Endothelial cell (in vitro differentiated cells): ENCODE measurements around the gene CALN1. TPM values are rescaled to one million over a fixed set of nuclear protein-coding genes. Genes with fewer than 3 reads are reported as not detected.

ENCODE experiments used
- DNase-seq: peaks from one replicate; pipeline ENCODE4 v3.0.0; 2021; ENCODE audit warnings: low spot score
- H3K27ac Mint-ChIP-seq: one replicate; pipeline ENCODE4 v1.8.0; 2021; ENCODE audit warnings: mixed read lengths, inconsistent platforms; ENCODE audit not compliant: unreplicated experiment
- H3K27me3 Mint-ChIP-seq: one replicate; pipeline ENCODE4 v1.8.0; 2021; ENCODE audit warnings: mild to moderate bottlenecking, moderate library complexity, mixed read lengths, inconsistent platforms; ENCODE audit not compliant: unreplicated experiment
- H3K36me3 Mint-ChIP-seq: one replicate; pipeline ENCODE4 v1.8.0; 2021; ENCODE audit warnings: mild to moderate bottlenecking, low read depth, mixed read lengths, inconsistent platforms; ENCODE audit not compliant: unreplicated experiment
- H3K4me1 Mint-ChIP-seq: one replicate; pipeline ENCODE4 v1.8.0; 2021; ENCODE audit warnings: mild to moderate bottlenecking, mixed read lengths, inconsistent platforms; ENCODE audit not compliant: unreplicated experiment
- H3K4me3 Mint-ChIP-seq: one replicate; pipeline ENCODE4 v1.8.0; 2021; ENCODE audit warnings: mild to moderate bottlenecking, mixed read lengths, inconsistent platforms; ENCODE audit not compliant: unreplicated experiment
- H3K9me3 Mint-ChIP-seq: one replicate; pipeline ENCODE4 v1.8.0; 2021; ENCODE audit warnings: mixed read lengths, inconsistent platforms; ENCODE audit not compliant: unreplicated experiment
- total RNA-seq: library from RNA; stranded (reverse); fragmentation: NEBNext Ultra II Directional; extraction: Animal tissue kit (Norgen Biotek cat#: 25700); gene quantifications from one replicate; pipeline ENCODE4 v1.2.1, GENCODE V29; 2021; ENCODE audit not compliant: unreplicated experiment
- TF ChIP-seq, protein P1 (sequence below): fragments of 200-600 bp; sonication (generic); IDR thresholded peaks from one replicate; pipeline ENCODE4 v1.5.0; 2021; ENCODE audit warnings: antibody characterized with exemption; ENCODE audit not compliant: unreplicated experiment

Gene CALN1
- total RNA-seq, 1 donor from 2014 or later: 1.4 TPM

DNA sequence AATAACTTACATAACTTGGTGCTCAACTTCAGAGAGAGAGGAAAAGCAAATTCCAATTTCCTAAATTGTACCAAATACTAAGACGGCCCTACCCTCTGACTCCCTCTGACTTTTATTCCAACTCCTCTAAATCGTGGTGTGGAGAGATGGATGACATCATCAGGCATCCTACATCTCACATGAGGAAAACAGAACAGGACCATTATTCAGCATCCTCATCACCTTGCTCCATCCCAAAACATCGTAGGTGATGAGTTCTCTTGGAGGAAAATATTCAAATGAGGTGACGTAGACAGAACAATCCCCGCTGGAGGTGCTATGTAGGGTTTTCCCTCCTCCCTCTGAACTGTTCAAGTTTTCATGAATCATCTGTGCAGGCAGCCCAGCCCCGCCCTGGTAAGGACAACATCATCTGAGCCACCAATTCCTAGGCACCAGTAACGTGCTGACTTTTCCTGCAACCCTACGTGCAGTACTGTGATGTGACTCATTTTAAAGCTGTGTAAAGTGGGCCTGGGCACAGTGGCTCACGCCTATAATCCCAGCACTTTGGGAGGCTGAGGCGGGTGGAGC, 167.2 kb downstream of the CALN1 start:
- Mint-ChIP-seq H3K36me3 (peaks cover 5% of the 10 kb centered on the region), H3K27ac (no peak overlapping the region), H3K4me1 (no peaks in the 10 kb centered on the region), H3K4me3 (no peak overlapping the region), H3K27me3 (peaks cover 1% of the 10 kb centered on the region), H3K9me3 (peaks cover 8% of the 10 kb centered on the region)
- DNase-seq: no peak
- TF ChIP-seq, protein P1, sequence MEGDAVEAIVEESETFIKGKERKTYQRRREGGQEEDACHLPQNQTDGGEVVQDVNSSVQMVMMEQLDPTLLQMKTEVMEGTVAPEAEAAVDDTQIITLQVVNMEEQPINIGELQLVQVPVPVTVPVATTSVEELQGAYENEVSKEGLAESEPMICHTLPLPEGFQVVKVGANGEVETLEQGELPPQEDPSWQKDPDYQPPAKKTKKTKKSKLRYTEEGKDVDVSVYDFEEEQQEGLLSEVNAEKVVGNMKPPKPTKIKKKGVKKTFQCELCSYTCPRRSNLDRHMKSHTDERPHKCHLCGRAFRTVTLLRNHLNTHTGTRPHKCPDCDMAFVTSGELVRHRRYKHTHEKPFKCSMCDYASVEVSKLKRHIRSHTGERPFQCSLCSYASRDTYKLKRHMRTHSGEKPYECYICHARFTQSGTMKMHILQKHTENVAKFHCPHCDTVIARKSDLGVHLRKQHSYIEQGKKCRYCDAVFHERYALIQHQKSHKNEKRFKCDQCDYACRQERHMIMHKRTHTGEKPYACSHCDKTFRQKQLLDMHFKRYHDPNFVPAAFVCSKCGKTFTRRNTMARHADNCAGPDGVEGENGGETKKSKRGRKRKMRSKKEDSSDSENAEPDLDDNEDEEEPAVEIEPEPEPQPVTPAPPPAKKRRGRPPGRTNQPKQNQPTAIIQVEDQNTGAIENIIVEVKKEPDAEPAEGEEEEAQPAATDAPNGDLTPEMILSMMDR: no peak

DNA sequence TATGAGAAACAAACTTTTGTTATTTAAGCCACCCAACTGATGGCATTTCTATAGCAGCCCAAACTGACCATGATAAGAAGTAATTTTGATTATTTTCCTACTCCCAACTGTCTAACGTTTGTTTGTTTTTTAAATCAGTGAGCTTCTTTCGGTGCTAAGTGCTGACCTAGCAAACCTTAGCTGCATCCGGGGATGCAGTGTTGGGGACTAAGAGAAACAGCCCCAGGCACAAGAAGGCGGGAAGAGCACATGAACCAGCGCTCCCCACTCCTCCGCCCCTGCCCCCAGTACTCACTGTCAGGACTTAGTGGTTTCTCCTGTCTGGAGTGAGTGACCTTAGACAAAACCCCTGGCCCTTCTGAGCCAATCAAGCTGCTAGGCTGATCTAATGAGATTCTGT, 168.8 kb downstream of the CALN1 start:
- no peak for DNase-seq
- Mint-ChIP-seq H3K4me1 (no peaks in the 10 kb centered on the region), H3K4me3 (no peak overlapping the region), H3K27ac (no peak overlapping the region), H3K36me3 (peaks cover under 1% of the 10 kb centered on the region), H3K27me3 (no peaks in the 10 kb centered on the region), H3K9me3 (peaks cover 1% of the 10 kb centered on the region)
- TF ChIP-seq, protein P1: no peak

DNA sequence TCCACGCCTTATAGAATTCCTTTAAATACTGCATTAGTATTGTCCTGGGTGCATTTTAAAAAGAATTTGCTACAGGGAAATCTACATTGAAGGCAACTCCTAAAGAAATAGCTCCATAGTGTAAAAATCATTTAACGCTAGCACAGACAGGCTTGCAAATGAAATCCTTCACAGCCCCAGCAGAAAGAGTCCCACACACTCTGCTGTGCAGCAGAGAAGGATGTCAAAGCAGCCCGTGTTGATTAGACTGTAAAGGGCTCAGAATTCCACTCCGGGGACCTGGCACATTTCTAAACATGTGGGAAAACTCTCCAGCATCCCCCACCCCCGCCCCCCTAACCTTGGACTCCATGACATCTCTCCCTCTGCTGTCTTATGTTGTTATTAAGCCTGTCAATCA, 176.8 kb downstream of the CALN1 start:
- Mint-ChIP-seq H3K9me3 (no peaks in the 10 kb centered on the region), H3K36me3 (no peaks in the 10 kb centered on the region)
- TF ChIP-seq, protein P1: no peak

DNA sequence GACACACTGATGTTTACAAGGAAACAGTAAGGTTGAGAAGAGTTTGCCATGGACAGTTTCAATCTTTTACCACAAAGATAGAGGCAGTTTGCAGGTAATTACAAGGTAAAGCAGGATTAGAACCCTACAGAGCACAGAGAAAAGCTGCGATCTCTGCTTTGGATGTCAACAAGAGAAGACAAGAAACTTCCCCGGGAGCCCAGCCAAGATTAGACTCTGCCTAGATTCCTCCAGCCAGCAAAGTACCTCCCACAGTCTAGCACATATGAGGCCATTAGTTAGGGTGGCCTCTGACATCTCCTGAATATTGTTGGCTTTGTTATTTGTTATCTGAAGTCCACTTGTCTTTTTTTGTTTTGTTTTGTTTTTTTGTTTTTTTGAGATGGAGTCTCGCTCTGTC, 178.1 kb downstream of the CALN1 start:
- Mint-ChIP-seq H3K36me3 (no peaks in the 10 kb centered on the region), H3K27me3 (no peaks in the 10 kb centered on the region), H3K9me3 (no peaks in the 10 kb centered on the region), H3K4me1 (peaks cover 6% of the 10 kb centered on the region), H3K4me3 (no peak overlapping the region), H3K27ac (no peak overlapping the region)
- DNase-seq: no peak
- TF ChIP-seq, protein P1: no peak

More for the DNA sequence above, 176.8 kb downstream of the CALN1 start:
- H3K27me3 Mint-ChIP-seq: no peaks in the 10 kb centered on the region
- H3K27ac Mint-ChIP-seq: no peak overlapping the region
- H3K4me3 Mint-ChIP-seq: no peak overlapping the region
- H3K4me1 Mint-ChIP-seq: peaks cover 6% of the 10 kb centered on the region
- no peak for DNase-seq

DNA sequence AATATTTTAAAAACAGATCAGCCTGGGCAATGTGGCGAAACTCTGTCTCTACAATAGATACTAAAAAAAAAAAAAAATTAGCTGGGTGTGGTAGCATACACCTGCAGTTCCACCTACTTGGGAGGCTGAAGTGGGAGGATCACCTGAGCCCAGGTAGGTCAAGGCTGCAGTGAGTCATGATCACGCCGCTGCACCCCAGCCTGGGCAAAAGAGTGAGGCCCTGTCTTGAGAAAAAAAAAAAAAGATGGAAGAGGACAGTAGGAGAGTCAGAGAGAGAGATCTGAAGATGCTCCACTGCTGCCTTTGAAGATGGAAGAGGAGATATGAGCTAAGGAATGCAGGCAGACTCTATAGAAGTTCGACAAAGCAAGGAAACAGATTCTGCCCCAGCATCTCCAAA, 181.9 kb downstream of the CALN1 start:
- peaks cover 6% of the 10 kb centered on the region for H3K4me1 Mint-ChIP-seq
- no peak overlapping the region for H3K27ac Mint-ChIP-seq
- no peaks in the 10 kb centered on the region for H3K27me3 Mint-ChIP-seq
- no peak overlapping the region for H3K4me3 Mint-ChIP-seq
- H3K9me3 Mint-ChIP-seq: no peaks in the 10 kb centered on the region
- DNase-seq: no peak
- TF ChIP-seq, protein P1: no peak
- no peaks in the 10 kb centered on the region for H3K36me3 Mint-ChIP-seq
